Ishikawa (cell line): ENCODE results near the gene GPR62.

Experiments
- CEBPB ChIP-seq: IDR thresholded peaks from 2 replicates; pipeline ENCODE4 v1.6.1; 2012
- CREB1 ChIP-seq: IDR thresholded peaks from 2 replicates; pipeline ENCODE4 v1.6.1; 2012; ENCODE audit warnings: low read depth
- EGR1 ChIP-seq: IDR thresholded peaks from 2 replicates; pipeline ENCODE4 v1.6.1; 2012
- EP300 ChIP-seq: IDR thresholded peaks from 2 replicates; pipeline ENCODE4 v1.6.1; 2012; ENCODE audit warnings: borderline replicate concordance
- FOXM1 ChIP-seq: IDR thresholded peaks from 2 replicates; pipeline ENCODE4 v1.6.1; 2012; ENCODE audit warnings: low read depth, borderline replicate concordance
- NFIC ChIP-seq: IDR thresholded peaks from 2 replicates; pipeline ENCODE4 v1.6.1; 2012
- RAD21 ChIP-seq: IDR thresholded peaks from 2 replicates; pipeline ENCODE4 v1.6.1; 2012; ENCODE audit warnings: low read depth
- TAF1 ChIP-seq: IDR thresholded peaks from 2 replicates; pipeline ENCODE4 v1.6.1; 2012; ENCODE audit warnings: low read depth, mild to moderate bottlenecking
- TCF12 ChIP-seq: IDR thresholded peaks from 2 replicates; pipeline ENCODE4 v1.6.1; 2012; ENCODE audit warnings: low read depth
- TEAD4 ChIP-seq: IDR thresholded peaks from 2 replicates; pipeline ENCODE4 v1.6.1; 2012
- YY1 ChIP-seq: IDR thresholded peaks from 2 replicates; pipeline ENCODE4 v1.6.1; 2012; ENCODE audit warnings: low read depth
- ZBTB7A ChIP-seq: IDR thresholded peaks from 2 replicates; pipeline ENCODE4 v1.6.1; 2012; ENCODE audit warnings: low read depth
- TF ChIP-seq, protein P1 (sequence below): IDR thresholded peaks from 2 replicates; pipeline ENCODE4 v1.6.1; 2012
- TF ChIP-seq, protein P2 (sequence below): IDR thresholded peaks from 2 replicates; pipeline ENCODE4 v1.6.1; 2012; ENCODE audit warnings: low read depth, mild to moderate bottlenecking
- TF ChIP-seq, protein P3 (sequence below): IDR thresholded peaks from 2 replicates; pipeline ENCODE4 v1.6.1; 2012

GPR62 gene

DNA sequence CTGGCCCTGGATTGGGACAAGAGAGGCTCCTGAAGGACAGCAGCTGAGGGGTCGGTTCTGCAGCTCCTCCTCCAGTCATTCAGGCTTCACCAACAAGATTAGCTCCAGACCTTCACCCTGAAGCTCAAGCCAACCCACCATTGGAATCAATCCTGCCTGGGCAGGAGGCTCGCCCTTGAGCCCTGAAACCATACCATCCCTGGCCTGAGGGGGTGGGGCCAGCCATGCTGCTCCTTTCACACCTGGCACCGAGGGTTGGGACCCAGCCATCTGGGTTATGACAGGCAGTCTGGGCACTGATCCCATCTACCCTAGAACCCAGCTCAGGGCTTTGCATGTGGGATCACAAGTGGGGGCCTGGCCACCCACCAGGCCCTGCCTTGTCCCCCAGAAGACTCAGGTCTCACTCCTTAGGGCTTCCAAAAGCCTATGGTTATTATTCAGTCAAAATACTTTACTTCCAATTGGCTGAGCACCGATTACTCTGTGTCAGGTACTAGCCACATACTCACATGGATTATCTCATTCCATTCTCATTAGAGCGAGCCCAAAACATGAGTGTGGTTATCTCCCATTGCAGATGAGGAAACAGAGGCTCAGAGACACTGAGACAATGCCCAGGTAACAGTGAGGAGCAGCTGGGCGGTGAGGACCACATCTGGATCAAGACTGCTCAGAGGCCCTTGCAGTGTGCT, 15.6 kb downstream of the GPR62 start:
- TF ChIP-seq EP300, result no peak
- TF ChIP-seq NFIC, result no peak
- TF ChIP-seq, protein P1, sequence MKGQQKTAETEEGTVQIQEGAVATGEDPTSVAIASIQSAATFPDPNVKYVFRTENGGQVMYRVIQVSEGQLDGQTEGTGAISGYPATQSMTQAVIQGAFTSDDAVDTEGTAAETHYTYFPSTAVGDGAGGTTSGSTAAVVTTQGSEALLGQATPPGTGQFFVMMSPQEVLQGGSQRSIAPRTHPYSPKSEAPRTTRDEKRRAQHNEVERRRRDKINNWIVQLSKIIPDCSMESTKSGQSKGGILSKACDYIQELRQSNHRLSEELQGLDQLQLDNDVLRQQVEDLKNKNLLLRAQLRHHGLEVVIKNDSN, result no peak
- no peak for TF ChIP-seq ZBTB7A
- no peak for TF ChIP-seq YY1
- no peak for TF ChIP-seq TEAD4
- no peak for TF ChIP-seq RAD21
- no peak for TF ChIP-seq CEBPB
- TF ChIP-seq EGR1, result no peak
- no peak for TF ChIP-seq CREB1
- TF ChIP-seq, protein P2, sequence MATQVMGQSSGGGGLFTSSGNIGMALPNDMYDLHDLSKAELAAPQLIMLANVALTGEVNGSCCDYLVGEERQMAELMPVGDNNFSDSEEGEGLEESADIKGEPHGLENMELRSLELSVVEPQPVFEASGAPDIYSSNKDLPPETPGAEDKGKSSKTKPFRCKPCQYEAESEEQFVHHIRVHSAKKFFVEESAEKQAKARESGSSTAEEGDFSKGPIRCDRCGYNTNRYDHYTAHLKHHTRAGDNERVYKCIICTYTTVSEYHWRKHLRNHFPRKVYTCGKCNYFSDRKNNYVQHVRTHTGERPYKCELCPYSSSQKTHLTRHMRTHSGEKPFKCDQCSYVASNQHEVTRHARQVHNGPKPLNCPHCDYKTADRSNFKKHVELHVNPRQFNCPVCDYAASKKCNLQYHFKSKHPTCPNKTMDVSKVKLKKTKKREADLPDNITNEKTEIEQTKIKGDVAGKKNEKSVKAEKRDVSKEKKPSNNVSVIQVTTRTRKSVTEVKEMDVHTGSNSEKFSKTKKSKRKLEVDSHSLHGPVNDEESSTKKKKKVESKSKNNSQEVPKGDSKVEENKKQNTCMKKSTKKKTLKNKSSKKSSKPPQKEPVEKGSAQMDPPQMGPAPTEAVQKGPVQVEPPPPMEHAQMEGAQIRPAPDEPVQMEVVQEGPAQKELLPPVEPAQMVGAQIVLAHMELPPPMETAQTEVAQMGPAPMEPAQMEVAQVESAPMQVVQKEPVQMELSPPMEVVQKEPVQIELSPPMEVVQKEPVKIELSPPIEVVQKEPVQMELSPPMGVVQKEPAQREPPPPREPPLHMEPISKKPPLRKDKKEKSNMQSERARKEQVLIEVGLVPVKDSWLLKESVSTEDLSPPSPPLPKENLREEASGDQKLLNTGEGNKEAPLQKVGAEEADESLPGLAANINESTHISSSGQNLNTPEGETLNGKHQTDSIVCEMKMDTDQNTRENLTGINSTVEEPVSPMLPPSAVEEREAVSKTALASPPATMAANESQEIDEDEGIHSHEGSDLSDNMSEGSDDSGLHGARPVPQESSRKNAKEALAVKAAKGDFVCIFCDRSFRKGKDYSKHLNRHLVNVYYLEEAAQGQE, result no peak

DNA sequence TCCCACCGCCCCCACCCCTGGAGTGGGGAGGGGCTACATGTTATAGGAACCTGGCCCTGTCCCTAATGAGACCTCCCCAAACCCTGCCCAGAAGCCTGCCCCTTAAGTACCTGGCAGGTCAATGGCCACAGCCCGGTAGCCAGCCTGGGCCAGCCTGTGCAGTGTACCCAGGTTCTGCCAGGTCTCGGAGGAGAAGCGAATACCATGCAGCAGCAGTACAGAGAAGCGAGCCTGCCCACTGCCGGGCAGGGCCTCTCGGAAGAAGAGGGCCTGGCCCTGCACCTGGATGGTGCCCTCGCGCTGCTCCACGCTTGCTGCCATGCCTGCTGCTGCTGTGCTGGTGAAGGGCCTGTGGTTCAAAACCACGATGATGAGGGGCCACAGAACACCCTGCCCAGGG, 16.2 kb downstream of the GPR62 start:
- no peak for TF ChIP-seq ZBTB7A
- TF ChIP-seq EP300, result no peak
- TF ChIP-seq TCF12, result no peak
- TF ChIP-seq, protein P1, result no peak
- no peak for TF ChIP-seq TEAD4
- no peak for TF ChIP-seq RAD21
- TF ChIP-seq, protein P3, sequence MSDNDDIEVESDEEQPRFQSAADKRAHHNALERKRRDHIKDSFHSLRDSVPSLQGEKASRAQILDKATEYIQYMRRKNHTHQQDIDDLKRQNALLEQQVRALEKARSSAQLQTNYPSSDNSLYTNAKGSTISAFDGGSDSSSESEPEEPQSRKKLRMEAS, result no peak
- no peak for TF ChIP-seq EGR1
- TF ChIP-seq, protein P2, result no peak
- no peak for TF ChIP-seq FOXM1
- no peak for TF ChIP-seq NFIC

DNA sequence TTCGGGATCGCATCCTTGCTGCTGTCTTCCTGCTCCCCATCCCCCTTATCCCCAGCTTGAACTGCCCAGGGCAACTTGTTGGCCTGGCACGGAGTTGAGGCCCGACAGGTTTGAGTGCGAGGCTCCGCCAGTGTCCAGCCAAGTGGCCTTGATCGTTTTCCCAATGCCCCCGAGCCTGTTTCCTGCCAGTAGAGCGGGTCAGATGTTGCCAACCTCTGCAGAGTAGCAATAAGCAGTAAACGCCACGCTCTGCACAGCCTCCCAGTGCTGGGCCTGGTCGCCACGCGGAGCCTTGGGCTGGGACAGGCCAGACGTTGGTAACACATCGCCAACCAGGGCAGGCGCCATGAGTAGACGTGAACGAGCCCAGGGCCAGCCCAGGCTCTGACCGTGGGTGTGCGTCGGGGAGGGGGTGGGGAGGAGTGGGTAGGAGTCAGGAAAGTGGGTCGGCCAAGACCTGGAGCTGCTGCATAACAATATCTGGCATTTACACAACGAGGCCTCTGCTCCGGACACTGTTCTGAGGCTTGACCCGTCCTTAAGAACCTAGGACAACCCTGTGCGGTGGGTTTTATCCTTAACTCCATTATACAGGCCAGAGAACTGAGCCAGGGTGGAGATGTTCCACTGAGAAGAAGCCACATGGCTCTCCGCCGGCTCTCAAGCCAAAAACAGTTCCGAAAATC, 19.2 kb downstream of the GPR62 start:
- 0 out of 2 replicates have a peak, but pooled peaks have one; percentile 17 for TF ChIP-seq YY1
- no peak for TF ChIP-seq ZBTB7A

DNA sequence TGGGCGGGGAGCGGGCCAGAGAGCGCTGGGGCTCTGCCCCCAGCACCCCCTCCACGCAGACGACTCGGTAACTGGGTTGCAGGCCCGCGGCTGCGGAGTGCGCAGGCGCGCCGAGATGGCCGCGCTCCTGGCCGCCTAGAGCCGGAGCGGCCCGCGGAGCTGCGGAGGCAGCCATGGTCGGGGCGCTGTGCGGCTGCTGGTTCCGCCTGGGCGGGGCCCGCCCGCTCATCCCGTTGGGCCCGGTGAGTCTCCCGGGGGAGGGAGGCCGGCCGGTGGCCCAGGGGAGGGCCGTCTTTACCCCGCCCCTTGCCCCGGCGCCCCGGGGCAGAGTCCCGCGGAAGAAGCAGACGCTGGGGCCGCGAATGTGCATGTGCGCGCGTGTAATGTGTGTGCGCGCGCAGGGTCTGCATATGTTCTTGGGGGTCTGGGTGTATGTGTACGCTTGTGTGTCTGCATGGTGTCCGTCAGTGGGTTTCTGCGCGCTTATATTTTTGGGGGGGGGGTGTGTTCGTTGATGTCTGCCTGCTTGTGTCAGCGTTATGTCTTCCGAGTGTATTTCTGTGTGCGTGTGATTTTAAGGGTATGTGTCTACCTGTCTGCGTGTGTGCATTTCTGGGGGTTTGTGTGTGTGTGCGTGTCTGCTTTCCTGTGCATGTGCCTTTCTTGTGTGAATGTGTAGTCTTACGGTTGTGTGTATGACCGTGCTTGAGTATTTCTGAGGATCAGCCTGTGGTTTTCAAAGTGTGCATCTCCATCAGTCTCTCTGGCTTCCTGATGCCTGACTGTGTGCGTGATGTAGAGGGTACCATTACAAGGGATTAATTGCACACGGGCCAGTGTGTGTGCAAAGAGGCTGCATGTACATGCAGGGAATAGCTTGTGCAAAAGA, 20.0 kb downstream of the GPR62 start, which contains the start of gene ABHD14A:
TSS of gene ABHD14A (plus strand) at position 102 of the 889 bp plus-strand sequence. CDS start at position 174, 72 bp downstream.
- TF ChIP-seq CREB1 (no peak), NFIC (no peak), YY1 (peak; percentile 86), EGR1 (no peak; the same call in 1 of the 2 replicates), ZBTB7A (0 out of 2 replicates have a peak, but pooled peaks have one; percentile 33), FOXM1 (no peak), TCF12 (no peak), CEBPB (no peak), EP300 (peak; percentile 39; the same call in 1 of the 2 replicates), TEAD4 (no peak), RAD21 (no peak), TAF1 (no peak; the same call in 1 of the 2 replicates)
- TF ChIP-seq, protein P1, result no peak
- TF ChIP-seq, protein P3, result peak; percentile 66; the same call in 1 of the 2 replicates
- TF ChIP-seq, protein P2, result no peak
